GM19193 (cell line): ENCODE data around the gene ZBTB34.

Source experiments
- POLR2A ChIP-seq: IDR thresholded peaks from 4 replicates; pipeline ENCODE4 v1.6.1; 2011; ENCODE audit not compliant: insufficient read depth, insufficient read length; ENCODE audit errors: extremely low read depth

Gene ZBTB34

DNA sequence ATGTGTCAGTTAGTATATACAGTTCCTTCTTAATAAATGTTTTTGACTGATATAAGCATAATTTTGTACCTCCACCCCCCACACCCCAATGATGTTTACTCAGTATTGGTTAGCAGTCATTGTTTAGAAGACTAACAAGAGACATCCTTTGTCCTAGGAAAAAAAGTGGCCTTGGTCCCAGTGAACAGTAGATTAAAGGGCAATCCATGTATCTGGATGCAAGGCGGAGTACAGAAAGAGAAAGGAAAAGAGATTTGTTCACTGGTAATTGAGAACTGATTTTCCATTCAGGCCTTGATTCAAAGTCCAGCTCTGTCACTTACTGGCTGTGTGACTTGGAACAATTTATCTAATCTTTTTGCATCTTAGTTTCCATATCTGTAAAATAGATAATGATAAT, 58.8 kb downstream of the ZBTB34 start:
- TF ChIP-seq POLR2A: no peak

DNA sequence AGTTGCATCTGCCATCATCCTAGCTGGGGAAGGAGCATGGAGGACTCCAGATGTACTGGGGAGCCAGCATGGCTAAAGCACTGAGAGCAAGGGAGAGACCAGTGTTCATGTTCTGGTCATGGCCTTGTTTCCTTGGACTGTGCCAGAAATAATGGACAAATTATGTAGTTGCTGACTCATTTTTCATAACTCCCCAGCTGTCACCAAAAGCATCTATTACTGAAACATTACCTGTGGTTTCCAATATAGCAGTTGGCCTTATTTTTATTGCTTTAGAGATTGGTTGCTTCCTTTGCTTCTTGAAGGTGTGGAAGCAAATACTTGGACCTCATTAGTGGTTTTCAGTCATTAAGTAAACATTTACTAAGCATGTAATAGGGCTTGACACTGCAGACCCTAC, 65.4 kb downstream of the ZBTB34 start:
- no peak for TF ChIP-seq POLR2A

DNA sequence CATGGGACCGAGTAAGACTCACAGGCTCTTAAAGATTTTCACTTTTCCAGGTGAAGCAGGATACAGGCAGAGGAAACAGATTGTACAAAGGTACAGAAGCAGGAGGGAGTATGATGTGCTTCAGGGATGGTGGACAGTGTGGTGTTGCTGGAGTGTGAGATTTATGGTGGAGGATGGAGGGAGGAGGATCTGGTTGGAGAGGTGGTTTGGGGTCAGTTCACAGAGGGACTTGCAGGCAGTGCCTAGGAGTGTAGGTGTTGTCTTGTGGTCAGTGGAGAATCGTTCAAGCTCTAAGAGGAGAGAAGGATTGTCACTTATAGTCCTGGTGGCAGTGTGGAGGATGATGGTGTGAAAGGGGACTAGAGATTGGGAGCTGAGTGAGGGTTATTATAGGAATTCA, 65.9 kb downstream of the ZBTB34 start:
- no peak for TF ChIP-seq POLR2A

DNA sequence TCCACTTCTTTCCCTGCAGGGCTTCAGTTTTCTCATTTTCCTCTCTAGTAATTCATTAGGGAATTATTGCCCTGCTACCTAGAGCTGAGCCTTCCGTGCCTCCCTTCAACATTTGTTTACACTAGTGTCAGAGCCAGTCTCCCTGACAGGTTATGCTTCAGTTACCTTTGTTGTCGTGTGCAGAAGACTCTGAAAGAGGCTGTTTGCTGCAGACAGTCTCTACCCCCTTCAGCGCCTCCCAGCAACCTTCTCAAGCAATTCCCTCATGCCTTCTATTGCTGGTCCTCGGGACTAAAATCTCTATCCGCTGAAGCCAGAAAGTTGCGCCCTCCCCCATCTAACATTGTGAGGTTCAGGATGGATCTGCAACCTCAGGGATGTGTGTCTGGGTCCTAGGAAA, 67.0 kb downstream of the ZBTB34 start:
- TF ChIP-seq POLR2A: no peak

DNA sequence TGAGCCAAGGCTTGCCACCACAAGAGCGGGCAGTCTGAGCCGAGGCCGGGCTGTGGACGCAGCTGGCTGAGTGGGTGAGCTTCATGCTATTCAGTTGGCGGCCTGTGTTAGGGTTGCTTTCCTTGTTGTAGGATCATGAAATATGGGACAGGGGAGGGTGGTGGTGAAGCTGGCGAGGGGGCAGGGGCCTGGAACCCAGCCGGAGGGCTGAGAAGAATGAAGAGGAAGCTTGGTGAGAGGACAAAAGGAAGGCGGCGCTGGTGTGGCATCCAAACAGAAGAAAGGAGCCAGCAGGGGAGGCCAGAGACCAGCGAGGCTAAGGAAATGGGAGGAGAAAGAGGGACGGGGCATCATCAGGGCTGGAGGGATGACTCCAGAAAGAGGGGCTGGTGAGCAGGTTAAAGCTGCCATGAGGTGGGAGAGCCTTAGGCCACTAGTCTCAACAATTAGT, 72.5 kb downstream of the ZBTB34 start:
- no peak for TF ChIP-seq POLR2A

DNA sequence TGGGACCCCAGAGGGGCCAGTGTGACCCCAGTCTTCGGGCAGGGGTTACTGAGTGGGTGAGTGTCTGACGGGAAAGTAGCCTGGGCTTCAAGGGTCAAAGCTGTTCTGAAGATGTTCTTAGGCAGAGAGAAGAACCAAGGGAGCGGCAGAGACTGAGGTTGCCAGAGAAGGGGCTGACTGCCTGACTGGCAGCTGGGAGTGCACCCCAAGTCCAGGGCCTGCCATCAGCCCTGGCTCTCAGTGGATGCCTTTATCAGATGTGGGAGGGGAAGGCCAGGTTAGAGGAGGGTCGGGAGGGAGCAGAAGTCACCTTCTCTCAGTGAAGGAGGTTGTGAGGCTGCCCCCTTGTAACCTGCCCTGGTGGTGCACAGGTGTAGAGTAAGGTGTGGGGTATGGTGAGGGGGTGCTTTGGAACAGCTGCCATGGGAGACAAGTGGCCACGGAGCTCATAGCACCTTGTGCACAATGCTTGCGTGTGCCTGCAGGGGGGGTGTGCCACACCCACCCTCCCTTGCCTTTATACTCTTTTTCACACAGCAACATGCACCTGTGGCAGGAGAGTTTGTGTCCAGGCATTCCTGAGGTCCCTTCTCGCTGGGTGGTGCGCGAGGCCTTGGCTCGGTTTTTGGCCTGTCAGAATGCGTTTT, 73.0 kb downstream of the ZBTB34 start:
- no peak for TF ChIP-seq POLR2A

DNA sequence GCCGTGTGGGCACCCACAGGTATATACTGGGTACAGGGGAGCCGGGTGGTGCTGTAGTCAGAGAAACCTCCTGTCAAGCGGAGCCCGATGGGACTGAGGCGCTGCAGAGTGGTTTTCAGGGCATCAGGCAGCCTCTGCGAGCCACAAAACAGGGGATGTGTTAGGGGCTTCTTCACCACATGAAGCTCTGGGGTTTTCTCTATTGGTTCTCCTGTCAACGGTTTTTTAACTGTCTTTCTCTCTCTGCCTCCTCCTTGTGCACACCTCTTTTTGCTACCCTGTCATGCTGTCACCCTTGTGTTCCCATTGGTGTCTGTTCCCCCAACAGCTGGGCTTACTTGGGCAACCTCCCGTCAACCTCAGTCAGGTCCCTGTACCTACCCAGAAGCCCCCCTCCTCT, 74.0 kb downstream of the ZBTB34 start:
- TF ChIP-seq POLR2A: no peak
